Left lung (tissue), 10 donors: ENCODE measurements around the gene PBLD. TPM values are rescaled to one million over a fixed set of nuclear protein-coding genes. Genes with fewer than 3 reads are reported as not detected.

Experiments
- ATAC-seq: fragments of 200-7000 bp; cut with Tn5 transposase; one replicate; pipeline ENCODE4 v1.9.1; 2020; ENCODE audit warnings: moderate library complexity
- DNase-seq, 4 donors: peaks; one replicate each; pipeline ENCODE4 v3.0.0-alpha.2; 2013 to 2020
- H3K27ac ChIP-seq, 2 donors: fragments of 200-600 bp; sonication (generic) in 1 of 2; one replicate each; pipeline versions ENCODE4 v1.5.0 to v1.8.0; 2020 to 2021
- H3K27me3 ChIP-seq, 2 donors: fragments of 200-600 bp; sonication (generic) in 1 of 2; one replicate each; pipeline versions ENCODE4 v1.5.0 to v1.8.0; 2020 to 2021
- H3K36me3 ChIP-seq, 2 donors: fragments of 200-600 bp; sonication (generic) in 1 of 2; one replicate each; pipeline versions ENCODE4 v1.5.0 to v1.8.0; 2020 to 2021
- H3K4me1 ChIP-seq, 2 donors: fragments of 200-600 bp; one replicate each; pipeline ENCODE4 v1.8.0; 2021
- H3K4me3 ChIP-seq, 2 donors: fragments of 200-600 bp; sonication (generic) in 1 of 2; one replicate each; pipeline versions ENCODE4 v1.5.0 to v1.8.0; 2020 to 2021; ENCODE audit warnings: mild to moderate bottlenecking in 1 of 2
- H3K9me3 ChIP-seq, 2 donors: fragments of 200-600 bp; sonication (generic) in 1 of 2; one replicate each; pipeline versions ENCODE4 v1.5.0 to v1.8.0; 2020 to 2021
- intact Hi-C, 2 donors: fragments of 100-400 bp; cut with DNase I; formaldehyde crosslinking; loops; one replicate each; pipeline versions ENCODE4 v1.11.2 to v1.14.2; 2022
- polyA plus RNA-seq, 6 donors: library from polyadenylated mRNA; unstranded; fragments of 120-200 nt; gene quantifications; one replicate each; pipeline ENCODE4 v1.2.1, GENCODE V29; 2013; ENCODE audit not compliant: insufficient read length in 6 of 6
- total RNA-seq, 2 donors: library from RNA; stranded (reverse); fragmentation: NEBNext Ultra II Directional; extraction: Animal tissue kit (Norgen Biotek cat#: 25700); gene quantifications; one replicate each; pipeline ENCODE4 v1.2.1, GENCODE V29; 2021
- TF ChIP-seq, protein P1 (sequence below), 2 donors: fragments of 200-600 bp; sonication (generic) in 1 of 2; IDR thresholded peaks; one replicate each; pipeline versions ENCODE4 v1.5.0 to v1.8.0; 2021; ENCODE audit warnings: antibody characterized with exemption in 2 of 2
- donor health status: DM: no; HTN: yes; CAD: no.
- donor health status: DM: no; HTN: no; CAD: no.

Gene PBLD
- total and polyA plus RNA-seq, 8 donors = 2.1 to 17.3 (median 13.4) TPM

GRCh38 chr10:68276224-68276623 is 56.5 kb downstream of the PBLD start:
- Histone ChIP-seq H3K4me3 (no peak overlapping the region), H3K9me3 (peaks cover 0 to 24% of the 10 kb centered on the region in 2 donors), H3K27ac (no peak overlapping the region), H3K27me3 (no peaks in the 10 kb centered on the region), H3K4me1 (no peaks in the 10 kb centered on the region), H3K36me3 (no peaks in the 10 kb centered on the region)
- TF ChIP-seq, protein P1, sequence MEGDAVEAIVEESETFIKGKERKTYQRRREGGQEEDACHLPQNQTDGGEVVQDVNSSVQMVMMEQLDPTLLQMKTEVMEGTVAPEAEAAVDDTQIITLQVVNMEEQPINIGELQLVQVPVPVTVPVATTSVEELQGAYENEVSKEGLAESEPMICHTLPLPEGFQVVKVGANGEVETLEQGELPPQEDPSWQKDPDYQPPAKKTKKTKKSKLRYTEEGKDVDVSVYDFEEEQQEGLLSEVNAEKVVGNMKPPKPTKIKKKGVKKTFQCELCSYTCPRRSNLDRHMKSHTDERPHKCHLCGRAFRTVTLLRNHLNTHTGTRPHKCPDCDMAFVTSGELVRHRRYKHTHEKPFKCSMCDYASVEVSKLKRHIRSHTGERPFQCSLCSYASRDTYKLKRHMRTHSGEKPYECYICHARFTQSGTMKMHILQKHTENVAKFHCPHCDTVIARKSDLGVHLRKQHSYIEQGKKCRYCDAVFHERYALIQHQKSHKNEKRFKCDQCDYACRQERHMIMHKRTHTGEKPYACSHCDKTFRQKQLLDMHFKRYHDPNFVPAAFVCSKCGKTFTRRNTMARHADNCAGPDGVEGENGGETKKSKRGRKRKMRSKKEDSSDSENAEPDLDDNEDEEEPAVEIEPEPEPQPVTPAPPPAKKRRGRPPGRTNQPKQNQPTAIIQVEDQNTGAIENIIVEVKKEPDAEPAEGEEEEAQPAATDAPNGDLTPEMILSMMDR (IDR thresholded peaks at IDR 0.05) = no peak
- no peak for DNase-seq
- intact Hi-C loops = no loop called here
- no peak for ATAC-seq

DNA sequence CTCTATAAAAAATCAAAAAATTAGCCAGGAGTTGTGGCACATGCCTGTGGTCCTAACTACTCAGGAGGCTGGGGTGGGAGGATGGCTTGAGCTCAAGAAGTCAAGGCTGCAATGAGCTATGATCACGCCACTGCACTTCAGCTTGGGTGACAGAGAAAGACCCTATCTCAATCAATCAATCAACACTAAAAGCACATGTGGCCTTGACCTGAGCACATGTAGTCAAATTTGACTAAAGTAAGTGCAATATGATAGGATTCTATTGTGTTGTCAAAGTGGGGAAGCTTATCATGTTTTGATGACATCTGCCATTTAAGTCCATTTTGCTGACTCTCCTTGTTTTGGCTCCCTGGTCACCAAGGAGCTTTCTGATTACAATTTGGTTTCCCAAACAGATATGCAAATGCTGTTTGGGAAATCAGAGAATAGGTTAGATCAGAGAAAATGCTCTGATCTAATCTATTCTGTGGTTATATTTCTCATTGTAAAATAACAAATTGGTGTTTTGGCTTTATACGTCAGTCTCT is 57.1 kb downstream of the PBLD start:
- H3K9me3 ChIP-seq = peaks cover 0 to 24% of the 10 kb centered on the region in 2 donors
- TF ChIP-seq, protein P1 (IDR thresholded peaks at IDR 0.05) = no peak
- intact Hi-C loops = no loop called here
- H3K27me3 ChIP-seq = no peaks in the 10 kb centered on the region
- H3K4me1 ChIP-seq = no peaks in the 10 kb centered on the region
- H3K27ac ChIP-seq = no peak overlapping the region
- no peaks in the 10 kb centered on the region for H3K36me3 ChIP-seq
- DNase-seq (no peak), ATAC-seq (no peak)
- H3K4me3 ChIP-seq = no peak overlapping the region

- Histone ChIP-seq H3K27ac (no peak overlapping the region), H3K4me3 (no peak overlapping the region), H3K4me1 (no peaks in the 10 kb centered on the region), H3K36me3 (no peaks in the 10 kb centered on the region), H3K27me3 (no peaks in the 10 kb centered on the region), H3K9me3 (peaks cover 0 to 11% of the 10 kb centered on the region in 2 donors)
- TF ChIP-seq, protein P1 (IDR thresholded peaks at IDR 0.05) = no peak
- no peak for DNase-seq
- no peak for ATAC-seq
- intact Hi-C loops = no loop called here
These were observed 59.9 kb downstream of the PBLD start for GRCh38 chr10:68272833-68273232.

GRCh38 chr10:68271196-68271882 is 61.4 kb downstream of the PBLD start:
- DNase-seq (peak in 1 of 4 donors; percentile 41), ATAC-seq (no peak)
- no peaks in the 10 kb centered on the region for H3K36me3 ChIP-seq
- intact Hi-C loops = no loop called here
- TF ChIP-seq, protein P1 (IDR thresholded peaks at IDR 0.05) = no peak
- no peaks in the 10 kb centered on the region for H3K27me3 ChIP-seq
- H3K4me3 ChIP-seq = no peak overlapping the region
- no peaks in the 10 kb centered on the region for H3K4me1 ChIP-seq
- H3K27ac ChIP-seq = no peak overlapping the region
- H3K9me3 ChIP-seq = no peaks in the 10 kb centered on the region

GRCh38 chr10:68269562-68270290 is 63.0 kb downstream of the PBLD start:
- Histone ChIP-seq H3K27me3 (no peaks in the 10 kb centered on the region), H3K9me3 (peaks cover 0 to 5% of the 10 kb centered on the region in 2 donors), H3K27ac (no peak overlapping the region), H3K4me1 (no peaks in the 10 kb centered on the region), H3K4me3 (no peak overlapping the region), H3K36me3 (no peaks in the 10 kb centered on the region)
- DNase-seq (no peak), ATAC-seq (no peak)
- intact Hi-C loops = no loop called here
- TF ChIP-seq, protein P1 (IDR thresholded peaks at IDR 0.05) = no peak
